B cell (primary cell): ENCODE data around the gene SPEG. TPM values are rescaled to one million over a fixed set of nuclear protein-coding genes. Genes with fewer than 3 reads are reported as not detected.

Experiments used
- ATAC-seq: fragments of 200-7000 bp; cut with Tn5 transposase; one replicate; pipeline ENCODE4 v1.10.0; 2021; ENCODE audit warnings: low read depth, mild to moderate bottlenecking, moderate number of reproducible peaks, moderate library complexity
- CTCF ChIA-PET: fragments of 350-600 bp; sonication (Branson Sonifier 250); formaldehyde crosslinking; loops from one replicate; lab custom pipeline; 2021; ENCODE audit warnings: antibody characterized with exemption, inconsistent platforms; lab: Charles Lee
- POLR2A ChIA-PET: fragments of 350-600 bp; sonication (Branson Sonifier 250); formaldehyde crosslinking; loops from one replicate; lab custom pipeline; 2021; ENCODE audit warnings: antibody characterized with exemption; lab: Charles Lee
- DNase-seq: peaks from one replicate; pipeline ENCODE4 v3.0.0; 2013
- H2AFZ ChIP-seq: 2 replicates; pipeline ENCODE4 v1.6.1; 2012; ENCODE audit warnings: mild to moderate bottlenecking, low read depth, low read length; ENCODE audit not compliant: insufficient read depth, poor library complexity, severe bottlenecking
- H3K27ac ChIP-seq, 2 donors: 1 replicate in 1 of 2; 2 replicates in 1 of 2; pipeline ENCODE4 v1.5.1; 2012 to 2013; ENCODE audit warnings: low read length in 2 of 2, mild to moderate bottlenecking in 2 of 2, moderate library complexity in 1 of 2
- H3K27me3 ChIP-seq, 4 experiments: fragments of 200-600 bp in 1 of 4; sonication (generic) in 1 of 4; replicated peaks in 1 of 4; 1 replicate in 2 of 4; 2 replicates in 2 of 4; pipeline versions ENCODE4 v1.6.1 to v1.7.0; 2013 to 2016; ENCODE audit warnings: low read length in 3 of 4, mild to moderate bottlenecking in 2 of 4, mixed read lengths in 1 of 4, moderate library complexity in 1 of 4; ENCODE audit not compliant: insufficient read depth in 4 of 4, control insufficient read depth in 3 of 4; ENCODE audit errors: control extremely low read depth in 1 of 4
- H3K36me3 ChIP-seq, 2 experiments: replicated peaks in 1 of 2; 1 replicate in 1 of 2; 2 replicates in 1 of 2; pipeline versions ENCODE4 v1.6.1 to v1.7.1; 2013; ENCODE audit warnings: low read length in 1 of 2; ENCODE audit not compliant: insufficient read depth in 2 of 2, control insufficient read depth in 1 of 2; ENCODE audit errors: control extremely low read depth in 1 of 2, extremely low read depth in 1 of 2
- H3K4me1 ChIP-seq, 2 donors: fragments of 200-600 bp in 1 of 2; sonication (generic) in 1 of 2; 1 replicate in 1 of 2; 2 replicates in 1 of 2; pipeline versions ENCODE4 v1.5.1 to v1.6.1; 2013 to 2017; ENCODE audit warnings: low read length in 2 of 2; ENCODE audit not compliant: control insufficient read depth in 2 of 2, insufficient read depth in 2 of 2
- H3K4me2 ChIP-seq: replicated peaks from 2 replicates; pipeline ENCODE3; 2012; ENCODE audit warnings: mild to moderate bottlenecking, low read depth, low read length; ENCODE audit not compliant: poor library complexity, severe bottlenecking
- H3K4me3 ChIP-seq, 5 experiments: fragments of 200-600 bp in 1 of 5; sonication (generic) in 1 of 5; 1 replicate in 3 of 5; 2 replicates in 2 of 5; pipeline versions ENCODE4 v1.5.1 to v1.7.0; 2011 to 2016; ENCODE audit warnings: low read length in 4 of 5, mild to moderate bottlenecking in 4 of 5, low read depth in 2 of 5, control low read depth in 1 of 5, moderate library complexity in 1 of 5; ENCODE audit not compliant: insufficient read depth in 1 of 5; ENCODE audit errors: control extremely low read depth in 1 of 5, extremely low read depth in 1 of 5
- H3K79me2 ChIP-seq: fragments of 200-600 bp; sonication (generic); one replicate; pipeline ENCODE4 v1.6.0; 2016; ENCODE audit warnings: low read length; ENCODE audit not compliant: control insufficient read depth, insufficient read depth
- H3K9ac ChIP-seq: fragments of 200-600 bp; sonication (generic); 2 replicates; pipeline ENCODE4 v1.6.1; 2017; ENCODE audit warnings: mild to moderate bottlenecking, low read length, moderate library complexity
- H3K9me3 ChIP-seq, 3 donors: one replicate each; pipeline versions ENCODE4 v1.6.1 to v1.7.1; 2013; ENCODE audit warnings: low read length in 2 of 3; ENCODE audit not compliant: control insufficient read depth in 2 of 3, insufficient read depth in 1 of 3; ENCODE audit errors: control extremely low read depth in 1 of 3
- H4K20me1 ChIP-seq: 2 replicates; pipeline ENCODE4 v1.6.0; 2012; ENCODE audit warnings: mild to moderate bottlenecking, low read length; ENCODE audit not compliant: insufficient read depth, control insufficient read depth, poor library complexity, severe bottlenecking
- H3K27ac Mint-ChIP-seq: one replicate; pipeline ENCODE4 v1.8.0; 2021; ENCODE audit warnings: mixed read lengths
- H3K27me3 Mint-ChIP-seq: one replicate; pipeline ENCODE4 v1.8.0; 2021; ENCODE audit warnings: mixed read lengths
- H3K4me1 Mint-ChIP-seq: one replicate; pipeline ENCODE4 v1.8.0; 2021; ENCODE audit warnings: mixed read lengths
- H3K4me3 Mint-ChIP-seq: one replicate; pipeline ENCODE4 v1.8.0; 2021; ENCODE audit warnings: mixed read lengths
- H3K9me3 Mint-ChIP-seq: one replicate; pipeline ENCODE4 v1.8.0; 2022; ENCODE audit warnings: mixed read lengths; ENCODE audit not compliant: insufficient read depth
- EZH2 ChIP-seq: IDR thresholded peaks from 2 replicates; pipeline ENCODE4 v1.6.1; 2012; ENCODE audit warnings: borderline replicate concordance, low read depth, mild to moderate bottlenecking, moderate library complexity, low read length; ENCODE audit not compliant: insufficient read depth, poor library complexity, severe bottlenecking
- WGBS: methylation state at CpG from one replicate; pipeline ENCODE4 v1.1.5; 2013; ENCODE audit warnings: missing lambda C conversion rate; ENCODE audit not compliant: insufficient coverage; 5-methylcytosine and 5-hydroxymethylcytosine counted together
- intact Hi-C: fragments of 100-400 bp; cut with micrococcal nuclease; formaldehyde crosslinking; loops from one replicate; pipeline ENCODE4 v1.10.0; 2022
- polyA plus RNA-seq: library from polyadenylated mRNA; depleted of rRNA; stranded (reverse); fragments of >200 nt; gene quantifications from 2 replicates; pipeline ENCODE4 v1.2.3, GENCODE V29; 2012
- total RNA-seq, 2 donors: library from RNA; stranded (reverse); fragments of 120-200 nt in 1 of 2; gene quantifications; 1 replicate in 1 of 2; 2 replicates in 1 of 2; pipeline versions ENCODE4 v1.2.3 to v1.2.4, GENCODE V29; 2013 to 2022
- TF ChIP-seq, protein P1 (sequence below): fragments of 200-600 bp; IDR thresholded peaks from one replicate; pipeline ENCODE4 v1.8.0; 2022; ENCODE audit warnings: antibody characterized with exemption, mild to moderate bottlenecking

Gene SPEG
- total and polyA plus RNA-seq, 2 donors (not counting 1 experiment from before 2014, with no cell fraction given): 0.03 to 0.74 TPM

DNA sequence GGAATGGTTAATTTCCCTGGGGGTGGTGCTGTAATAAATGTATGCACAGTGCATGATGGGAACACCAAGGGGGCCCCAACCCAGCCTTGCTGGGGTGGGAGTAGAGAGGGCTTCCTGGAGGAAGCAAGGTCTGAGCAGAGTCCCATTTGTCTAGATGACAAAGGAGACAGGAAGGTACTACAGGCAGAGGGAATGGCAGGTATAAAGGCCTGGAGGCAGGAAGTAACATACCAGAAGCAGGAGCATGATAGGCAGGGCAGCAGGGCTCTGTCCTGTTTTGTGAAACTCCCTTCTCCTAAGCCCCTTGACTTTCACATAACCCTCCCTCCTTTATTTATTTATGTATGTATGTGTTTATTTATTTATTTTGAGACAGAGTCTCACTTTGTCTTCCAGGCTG lies 68.0 kb downstream of the SPEG start:
- Histone ChIP-seq H3K79me2 (peaks cover 19% of the 10 kb centered on the region), H3K9ac (no peak overlapping the region), H4K20me1 (no peaks in the 10 kb centered on the region), H2AFZ (no peak overlapping the region), H3K4me3 (no peak overlapping the region), H3K4me1 (peaks cover 12 to 17% of the 10 kb centered on the region in 2 donors), H3K36me3 (peaks cover 0 to 32% of the 10 kb centered on the region in 2 experiments), H3K9me3 (peaks cover 0 to 5% (median 0%) of the 10 kb centered on the region in 3 donors), H3K4me2 (no peak overlapping the region), H3K27ac (no peak overlapping the region), H3K27me3 (peaks cover 0 to 6% (median 3%) of the 10 kb centered on the region in 4 experiments)
- TF ChIP-seq, protein P1, sequence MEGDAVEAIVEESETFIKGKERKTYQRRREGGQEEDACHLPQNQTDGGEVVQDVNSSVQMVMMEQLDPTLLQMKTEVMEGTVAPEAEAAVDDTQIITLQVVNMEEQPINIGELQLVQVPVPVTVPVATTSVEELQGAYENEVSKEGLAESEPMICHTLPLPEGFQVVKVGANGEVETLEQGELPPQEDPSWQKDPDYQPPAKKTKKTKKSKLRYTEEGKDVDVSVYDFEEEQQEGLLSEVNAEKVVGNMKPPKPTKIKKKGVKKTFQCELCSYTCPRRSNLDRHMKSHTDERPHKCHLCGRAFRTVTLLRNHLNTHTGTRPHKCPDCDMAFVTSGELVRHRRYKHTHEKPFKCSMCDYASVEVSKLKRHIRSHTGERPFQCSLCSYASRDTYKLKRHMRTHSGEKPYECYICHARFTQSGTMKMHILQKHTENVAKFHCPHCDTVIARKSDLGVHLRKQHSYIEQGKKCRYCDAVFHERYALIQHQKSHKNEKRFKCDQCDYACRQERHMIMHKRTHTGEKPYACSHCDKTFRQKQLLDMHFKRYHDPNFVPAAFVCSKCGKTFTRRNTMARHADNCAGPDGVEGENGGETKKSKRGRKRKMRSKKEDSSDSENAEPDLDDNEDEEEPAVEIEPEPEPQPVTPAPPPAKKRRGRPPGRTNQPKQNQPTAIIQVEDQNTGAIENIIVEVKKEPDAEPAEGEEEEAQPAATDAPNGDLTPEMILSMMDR: no peak
- TF ChIP-seq EZH2: no peak
- DNase-seq (no peak), ATAC-seq (no peak)
- H3K4me3 Mint-ChIP-seq: no peak overlapping the region
- intact Hi-C loops: no loop called here
- H3K4me1 Mint-ChIP-seq: peaks cover 19% of the 10 kb centered on the region
- CTCF ChIA-PET: no interaction called here
- no peak overlapping the region for H3K27ac Mint-ChIP-seq
- peaks cover 9% of the 10 kb centered on the region for H3K27me3 Mint-ChIP-seq
- POLR2A ChIA-PET: no interaction called here
- no peaks in the 10 kb centered on the region for H3K9me3 Mint-ChIP-seq

DNA sequence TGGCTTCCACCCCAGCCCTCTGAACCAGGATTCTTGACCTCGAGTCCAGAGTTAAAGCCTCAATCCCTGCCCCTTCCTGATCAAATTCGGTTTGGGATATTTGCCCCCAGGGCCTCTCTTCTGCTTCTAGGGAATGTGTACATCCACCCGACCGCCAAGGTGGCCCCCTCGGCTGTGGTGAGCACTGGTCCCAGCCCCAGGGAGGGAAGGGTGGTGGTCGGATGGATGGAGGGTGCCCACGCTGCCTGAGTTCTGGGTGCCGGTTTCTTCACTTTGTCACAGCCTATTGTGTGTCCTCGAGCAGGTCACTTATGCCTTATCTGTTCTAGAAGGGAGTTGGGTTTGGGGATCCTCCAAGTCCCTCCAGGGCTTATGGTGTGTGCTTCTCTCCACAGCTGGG lies 70.9 kb downstream of the SPEG start:
- Histone ChIP-seq H3K4me2 (no peak overlapping the region), H3K27me3 (peaks cover 0 to 25% (median 7%) of the 10 kb centered on the region in 4 experiments), H3K27ac (no peak overlapping the region), H3K4me3 (no peak overlapping the region), H4K20me1 (no peaks in the 10 kb centered on the region), H3K79me2 (no peaks in the 10 kb centered on the region), H3K9ac (no peak overlapping the region), H3K9me3 (peaks cover 0 to 6% (median 0%) of the 10 kb centered on the region in 3 donors), H2AFZ (no peak overlapping the region), H3K36me3 (peaks cover 0 to 32% of the 10 kb centered on the region in 2 experiments), H3K4me1 (peaks cover 13 to 15% of the 10 kb centered on the region in 2 donors)
- ATAC-seq (no peak), DNase-seq (no peak)
- TF ChIP-seq, protein P1: no peak
- no peak for TF ChIP-seq EZH2
- Mint-ChIP-seq H3K27me3 (peaks cover 19% of the 10 kb centered on the region), H3K4me3 (no peak overlapping the region), H3K4me1 (peaks cover 14% of the 10 kb centered on the region), H3K27ac (no peak overlapping the region), H3K9me3 (no peaks in the 10 kb centered on the region)
- ChIA-PET POLR2A (no interaction called here), CTCF (interaction anchor here (1.0 kb wide), 1 partner anchor 10 kb away, joined by 3 read pairs; a partner anchor contains a TSS)
- intact Hi-C loops: no loop called here
- WGBS: 97% methylated on average over 9 of the region's 9 CpGs
